HG02938 (cell line): ENCODE results near the gene RABL2B.

Source experiments
- ATAC-seq: cut with Tn5 transposase; IDR thresholded peaks from one replicate; pipeline ENCODE4 v1.9.1; 2021; ENCODE audit warnings: mild to moderate bottlenecking, moderate library complexity; ENCODE audit not compliant: unreplicated experiment

RABL2B gene

DNA sequence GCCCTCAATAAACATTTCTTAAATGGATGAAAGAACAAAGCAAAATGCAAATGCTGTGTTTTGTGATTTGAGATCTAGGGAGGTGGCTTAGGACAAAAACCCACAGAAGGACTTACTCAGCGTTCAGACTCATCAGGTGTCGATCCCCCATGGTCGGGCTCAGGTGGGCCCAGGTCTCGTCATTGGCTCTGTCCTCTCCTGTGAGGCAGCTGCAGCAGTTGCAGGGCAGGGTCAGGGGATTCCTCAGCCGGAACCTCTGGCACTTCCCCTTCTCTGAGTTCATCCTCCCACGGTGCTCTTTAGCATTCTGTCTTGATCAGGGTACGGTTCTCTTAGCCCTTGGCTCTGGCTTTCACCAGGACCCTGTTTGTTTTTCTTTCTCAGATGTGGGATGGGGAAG is 59.4 kb downstream of the RABL2B start:
- ATAC-seq: no peak

DNA sequence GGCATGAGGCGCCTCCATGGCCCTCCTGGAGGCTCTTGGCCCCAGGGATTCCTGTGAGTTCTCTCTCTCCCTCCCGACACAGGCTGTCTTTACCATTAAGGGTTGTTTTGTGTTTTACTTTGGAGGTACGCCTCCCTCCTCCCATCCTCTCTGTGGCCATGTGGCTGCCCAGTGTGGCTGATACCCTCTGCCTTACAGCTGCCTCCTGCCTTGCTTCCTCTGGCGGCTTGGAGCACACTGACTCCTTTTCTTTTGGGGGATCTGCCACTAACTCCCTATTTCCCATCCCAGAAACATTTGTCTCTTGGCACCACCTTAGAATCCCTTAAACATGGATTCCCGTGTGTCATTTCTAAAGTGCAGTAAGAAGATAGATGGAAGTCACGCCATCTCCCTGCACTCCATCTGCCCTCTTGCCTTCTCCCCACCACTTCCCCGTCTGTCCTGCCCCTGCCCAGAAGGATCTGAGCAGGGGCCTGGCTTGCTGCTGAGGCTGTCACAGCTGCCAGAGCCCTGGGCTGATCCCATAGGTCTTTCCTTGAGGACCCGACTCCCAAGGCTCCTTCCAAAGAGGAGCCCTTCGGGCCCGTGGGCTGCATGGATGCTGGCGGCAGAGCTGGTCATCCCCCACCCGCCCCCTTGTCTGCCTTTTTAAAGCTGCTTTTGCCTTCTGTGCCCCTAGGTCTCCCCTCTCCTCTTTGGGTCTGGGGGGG is 60.6 kb downstream of the RABL2B start:
- no peak for ATAC-seq

DNA sequence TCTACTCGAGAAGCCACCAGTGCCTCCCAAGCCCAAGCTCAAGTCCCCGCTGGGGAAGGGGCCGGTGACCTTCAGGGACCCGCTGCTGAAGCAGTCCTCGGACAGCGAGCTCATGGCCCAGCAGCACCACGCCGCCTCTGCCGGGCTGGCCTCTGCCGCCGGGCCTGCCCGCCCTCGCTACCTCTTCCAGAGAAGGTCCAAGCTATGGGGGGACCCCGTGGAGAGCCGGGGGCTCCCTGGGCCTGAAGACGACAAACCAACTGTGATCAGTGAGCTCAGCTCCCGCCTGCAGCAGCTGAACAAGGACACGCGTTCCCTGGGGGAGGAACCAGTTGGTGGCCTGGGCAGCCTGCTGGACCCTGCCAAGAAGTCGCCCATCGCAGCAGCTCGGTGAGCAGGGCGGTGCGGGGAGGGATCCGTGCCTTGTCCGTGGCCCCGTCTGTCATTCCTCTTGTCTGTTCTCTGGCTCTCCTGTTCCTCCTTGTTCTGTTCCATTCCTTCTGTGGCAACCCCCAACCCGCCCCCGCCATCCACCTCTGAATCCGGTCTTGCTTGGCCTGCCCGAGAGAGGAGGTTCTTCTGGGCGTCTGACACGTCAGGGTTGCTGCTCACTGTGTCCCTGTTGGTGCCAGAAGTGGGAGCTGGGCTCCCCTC is 61.3 kb downstream of the RABL2B start:
- no peak for ATAC-seq

DNA sequence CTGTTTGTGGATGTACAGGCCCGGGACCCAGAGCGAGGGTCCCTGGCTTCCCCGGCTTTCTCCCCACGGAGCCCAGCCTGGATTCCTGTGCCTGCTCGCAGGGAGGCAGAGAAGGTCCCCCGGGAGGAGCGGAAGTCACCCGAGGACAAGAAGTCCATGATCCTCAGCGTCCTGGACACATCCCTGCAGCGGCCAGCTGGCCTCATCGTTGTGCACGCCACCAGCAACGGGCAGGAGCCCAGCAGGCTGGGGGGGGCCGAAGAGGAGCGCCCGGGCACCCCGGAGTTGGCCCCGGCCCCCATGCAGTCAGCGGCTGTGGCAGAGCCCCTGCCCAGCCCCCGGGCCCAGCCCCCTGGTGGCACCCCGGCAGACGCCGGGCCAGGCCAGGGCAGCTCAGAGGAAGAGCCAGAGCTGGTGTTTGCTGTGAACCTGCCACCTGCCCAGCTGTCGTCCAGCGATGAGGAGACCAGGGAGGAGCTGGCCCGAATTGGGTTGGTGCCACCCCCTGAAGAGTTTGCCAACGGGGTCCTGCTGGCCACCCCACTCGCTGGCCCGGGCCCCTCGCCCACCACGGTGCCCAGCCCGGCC is 62.1 kb downstream of the RABL2B start:
- ATAC-seq: no peak

DNA sequence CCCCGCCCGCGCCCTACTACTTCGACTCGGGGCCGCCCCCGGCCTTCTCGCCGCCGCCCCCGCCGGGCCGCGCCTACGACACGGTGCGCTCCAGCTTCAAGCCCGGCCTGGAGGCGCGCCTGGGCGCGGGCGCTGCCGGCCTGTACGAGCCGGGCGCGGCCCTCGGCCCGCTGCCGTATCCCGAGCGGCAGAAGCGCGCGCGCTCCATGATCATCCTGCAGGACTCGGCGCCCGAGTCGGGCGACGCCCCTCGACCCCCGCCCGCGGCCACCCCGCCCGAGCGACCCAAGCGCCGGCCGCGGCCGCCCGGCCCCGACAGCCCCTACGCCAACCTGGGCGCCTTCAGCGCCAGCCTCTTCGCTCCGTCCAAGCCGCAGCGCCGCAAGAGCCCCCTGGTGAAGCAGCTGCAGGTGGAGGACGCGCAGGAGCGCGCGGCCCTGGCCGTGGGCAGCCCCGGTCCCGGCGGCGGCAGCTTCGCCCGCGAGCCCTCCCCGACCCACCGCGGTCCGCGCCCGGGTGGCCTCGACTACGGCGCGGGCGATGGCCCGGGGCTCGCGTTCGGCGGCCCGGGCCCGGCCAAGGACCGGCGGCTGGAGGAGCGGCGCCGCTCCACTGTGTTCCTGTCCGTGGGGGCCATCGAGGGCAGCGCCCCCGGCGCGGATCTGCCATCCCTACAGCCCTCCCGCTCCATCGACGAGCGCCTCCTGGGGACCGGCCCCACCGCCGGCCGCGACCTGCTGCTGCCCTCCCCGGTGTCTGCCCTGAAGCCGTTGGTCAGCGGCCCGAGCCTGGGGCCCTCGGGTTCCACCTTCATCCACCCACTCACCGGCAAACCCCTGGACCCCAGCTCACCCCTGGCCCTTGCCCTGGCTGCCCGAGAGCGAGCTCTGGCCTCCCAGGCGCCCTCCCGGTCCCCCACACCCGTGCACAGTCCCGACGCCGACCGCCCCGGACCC is 62.9 kb downstream of the RABL2B start:
- ATAC-seq: no peak

DNA sequence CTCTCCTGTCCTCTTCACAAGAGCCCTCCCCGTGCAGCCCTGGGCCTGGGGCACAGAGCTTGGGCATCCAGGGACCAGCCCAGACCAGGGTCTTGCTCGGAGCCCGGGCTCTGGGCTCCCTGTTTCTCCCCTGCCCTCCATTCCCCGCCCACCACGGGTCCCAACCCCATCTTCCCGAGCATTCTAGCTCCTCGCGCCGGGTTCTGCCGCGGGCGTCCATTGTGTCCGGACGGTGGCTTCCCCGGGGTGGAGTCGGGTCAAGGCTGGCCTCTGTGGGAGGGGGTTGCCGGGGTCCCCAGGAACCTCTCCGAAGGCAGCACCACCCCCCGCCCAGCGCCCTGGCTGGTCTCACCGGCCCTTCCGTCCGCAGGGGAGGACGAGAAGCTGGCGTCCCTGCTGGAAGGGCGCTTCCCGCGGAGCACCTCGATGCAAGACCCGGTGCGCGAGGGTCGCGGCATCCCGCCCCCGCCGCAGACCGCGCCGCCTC is 63.6 kb downstream of the RABL2B start:
- no peak for ATAC-seq

DNA sequence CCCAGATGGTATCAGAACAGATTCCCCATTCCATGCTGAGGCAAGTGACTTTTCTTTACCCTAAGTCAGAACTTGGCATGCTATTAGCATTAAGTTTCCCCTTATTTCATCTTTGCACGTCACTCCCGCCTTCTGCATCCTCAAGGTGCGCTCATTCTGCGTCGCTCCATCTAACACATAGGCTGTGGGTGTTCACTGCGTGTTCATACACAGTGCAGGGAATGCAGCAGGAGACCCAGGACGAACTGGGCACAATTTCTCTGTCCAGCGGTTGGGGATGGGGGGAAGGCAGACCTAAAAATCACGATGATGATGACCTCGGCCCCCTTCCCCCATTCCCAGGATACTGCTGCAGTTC is 65.1 kb downstream of the RABL2B start:
- no peak for ATAC-seq

DNA sequence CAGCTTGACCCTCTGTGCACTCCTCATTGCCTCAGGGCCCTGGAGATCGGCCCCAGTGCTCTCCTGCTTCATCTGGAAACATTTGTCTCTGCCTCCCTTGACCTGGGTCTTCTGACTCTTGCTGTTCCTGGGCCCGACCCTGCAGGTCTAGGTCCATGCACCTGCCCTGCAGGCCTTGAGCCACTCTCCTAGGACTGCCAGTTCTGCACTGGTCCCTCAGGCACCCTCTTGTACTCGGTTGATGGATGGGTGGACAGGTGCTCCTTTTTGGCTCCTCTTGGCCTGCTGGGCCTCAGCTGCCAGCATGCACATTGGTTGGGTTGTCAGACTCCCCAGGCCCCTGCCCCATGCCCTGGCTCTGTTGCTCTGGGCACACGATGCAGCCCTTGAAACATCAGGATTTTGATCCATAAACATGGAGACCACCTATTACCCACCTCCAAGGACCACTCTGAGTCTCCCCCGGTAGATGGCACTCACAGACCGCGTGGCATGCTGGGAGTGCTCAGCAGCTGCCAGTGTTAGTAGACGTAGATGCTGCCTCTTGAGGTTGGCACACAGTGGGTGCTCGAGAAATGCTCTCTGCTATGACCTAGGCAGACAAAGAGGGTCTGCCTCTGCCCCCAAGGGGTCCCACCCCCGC is 65.6 kb downstream of the RABL2B start:
- ATAC-seq: no peak
